Vagina (tissue), 2 donors: ENCODE data around the gene SPTLC1. TPM values are rescaled to one million over a fixed set of nuclear protein-coding genes. Genes with fewer than 3 reads are reported as not detected.

Experiments
- DNase-seq, 2 donors: peaks; one replicate each; pipeline ENCODE4 v3.0.0-alpha.2; 2017; ENCODE audit errors: extremely low spot score in 2 of 2
- H3K27ac ChIP-seq: fragments of 200-600 bp; sonication (generic); one replicate; pipeline ENCODE4 v1.5.1; 2019
- H3K27me3 ChIP-seq: fragments of 200-600 bp; sonication (generic); one replicate; pipeline ENCODE4 v1.5.1; 2019
- H3K36me3 ChIP-seq, 2 donors: fragments of 200-600 bp; sonication (generic); one replicate each; pipeline ENCODE4 v1.5.1; 2017 to 2019
- H3K4me1 ChIP-seq: fragments of 200-600 bp; sonication (generic); one replicate; pipeline ENCODE4 v1.5.1; 2019
- H3K4me3 ChIP-seq, 2 donors: fragments of 200-600 bp; sonication (generic); 1 replicate in 1 of 2; 2 replicates in 1 of 2; pipeline ENCODE4 v1.5.1; 2016 to 2019
- H3K9me3 ChIP-seq: fragments of 200-600 bp; sonication (generic); one replicate; pipeline ENCODE4 v1.5.1; 2019
- POLR2A ChIP-seq, 2 donors: fragments of 450-650 bp; IDR thresholded peaks; one replicate each; pipeline ENCODE4 v1.6.1; 2017; ENCODE audit warnings: antibody characterized with exemption in 2 of 2, mild to moderate bottlenecking in 2 of 2, moderate library complexity in 2 of 2
- POLR2AphosphoS5 ChIP-seq, 2 donors: sonication (generic); formaldehyde crosslinking; IDR thresholded peaks; one replicate each; pipeline ENCODE4 v1.9.0; 2017; ENCODE audit warnings: antibody characterized with exemption in 2 of 2, mild to moderate bottlenecking in 2 of 2, low read depth in 1 of 2; ENCODE audit not compliant: insufficient read depth in 1 of 2
- intact Hi-C: fragments of 100-400 bp; cut with DNase I; formaldehyde crosslinking; loops from one replicate; pipeline ENCODE4 v1.15.1; 2023
- total RNA-seq: library from RNA; depleted of rRNA; stranded (reverse); fragments of >200 nt; gene quantifications from one replicate; pipeline ENCODE4 v1.2.3, GENCODE V29; 2016
- TF ChIP-seq, protein P1 (sequence below), 3 experiments: fragments of 450-650 bp in 2 of 3; fragments of 200-600 bp in 1 of 3; sonication (generic) in 1 of 3; IDR thresholded peaks; one replicate each; pipeline ENCODE4 v1.5.1; 2017 to 2019; ENCODE audit warnings: antibody characterized with exemption in 3 of 3, mild to moderate bottlenecking in 2 of 3, moderate library complexity in 2 of 3

The SPTLC1 gene
- total RNA-seq, 1 donor from 2014 or later = 68.5 TPM

DNA sequence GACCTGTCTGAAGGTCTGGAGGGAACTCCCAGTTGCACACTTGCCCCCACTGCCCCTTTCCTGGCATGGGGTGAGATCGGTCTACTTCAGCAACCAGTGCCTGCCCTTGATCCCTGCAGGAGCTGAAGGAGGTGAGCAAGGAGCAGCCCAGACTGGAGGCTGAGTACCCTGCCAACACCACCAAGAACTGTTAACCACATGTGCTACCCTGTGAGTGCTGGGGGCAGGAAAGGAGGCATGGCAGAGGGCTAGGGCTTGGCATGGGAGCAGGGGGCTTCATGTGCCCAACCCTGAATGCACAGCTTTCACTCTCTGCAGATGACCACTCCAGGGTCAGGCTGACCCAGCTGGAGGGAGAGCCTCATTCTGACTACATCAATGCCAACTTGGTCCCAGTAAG lies 17.3 kb upstream of the SPTLC1 start:
- intact Hi-C loops = loop anchor here (10.0 kb wide), 1 partner anchor 162 kb away; the partner anchor contains the start of gene IARS1
- no peaks in the 10 kb centered on the region for H3K27me3 ChIP-seq

DNA sequence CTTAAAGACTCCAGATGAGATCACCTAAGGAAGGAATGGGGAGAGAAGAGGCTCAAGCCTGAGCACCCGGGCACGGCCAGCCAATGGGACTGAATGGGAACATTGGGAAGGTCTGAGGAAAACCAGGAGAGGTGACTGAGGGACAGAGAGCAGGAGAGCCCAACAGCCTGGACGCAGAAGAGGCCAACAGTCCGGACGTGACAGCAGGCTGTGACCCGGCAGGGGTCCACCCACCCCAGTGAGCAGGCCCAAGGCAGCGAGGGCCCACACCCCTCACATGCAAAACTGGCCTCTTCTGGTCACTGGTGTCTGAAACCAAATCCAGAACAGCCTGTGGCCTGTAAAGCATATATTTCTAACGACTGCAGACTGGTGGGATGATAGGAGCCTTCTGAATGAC lies 7.6 kb upstream of the SPTLC1 start:
- no peaks in the 10 kb centered on the region for H3K36me3 ChIP-seq
- intact Hi-C loops = no loop called here
- TF ChIP-seq POLR2A (IDR thresholded peaks at IDR 0.05) = no peak
- no peak for TF ChIP-seq POLR2AphosphoS5 (IDR thresholded peaks at IDR 0.05; ENCODE audit: insufficient read depth in 1 of 2, low read depth in 1 of 2)
- TF ChIP-seq, protein P1, sequence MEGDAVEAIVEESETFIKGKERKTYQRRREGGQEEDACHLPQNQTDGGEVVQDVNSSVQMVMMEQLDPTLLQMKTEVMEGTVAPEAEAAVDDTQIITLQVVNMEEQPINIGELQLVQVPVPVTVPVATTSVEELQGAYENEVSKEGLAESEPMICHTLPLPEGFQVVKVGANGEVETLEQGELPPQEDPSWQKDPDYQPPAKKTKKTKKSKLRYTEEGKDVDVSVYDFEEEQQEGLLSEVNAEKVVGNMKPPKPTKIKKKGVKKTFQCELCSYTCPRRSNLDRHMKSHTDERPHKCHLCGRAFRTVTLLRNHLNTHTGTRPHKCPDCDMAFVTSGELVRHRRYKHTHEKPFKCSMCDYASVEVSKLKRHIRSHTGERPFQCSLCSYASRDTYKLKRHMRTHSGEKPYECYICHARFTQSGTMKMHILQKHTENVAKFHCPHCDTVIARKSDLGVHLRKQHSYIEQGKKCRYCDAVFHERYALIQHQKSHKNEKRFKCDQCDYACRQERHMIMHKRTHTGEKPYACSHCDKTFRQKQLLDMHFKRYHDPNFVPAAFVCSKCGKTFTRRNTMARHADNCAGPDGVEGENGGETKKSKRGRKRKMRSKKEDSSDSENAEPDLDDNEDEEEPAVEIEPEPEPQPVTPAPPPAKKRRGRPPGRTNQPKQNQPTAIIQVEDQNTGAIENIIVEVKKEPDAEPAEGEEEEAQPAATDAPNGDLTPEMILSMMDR (IDR thresholded peaks at IDR 0.05) = no peak
- no peak for DNase-seq
- H3K9me3 ChIP-seq = no peaks in the 10 kb centered on the region
- H3K4me1 ChIP-seq = no peaks in the 10 kb centered on the region
- H3K27ac ChIP-seq = no peak overlapping the region
- no peak overlapping the region for H3K4me3 ChIP-seq
- no peaks in the 10 kb centered on the region for H3K27me3 ChIP-seq

More for the DNA sequence above, 17.3 kb upstream of the SPTLC1 start:
- TF ChIP-seq POLR2A (IDR thresholded peaks at IDR 0.05) (no peak), POLR2AphosphoS5 (IDR thresholded peaks at IDR 0.05; ENCODE audit: insufficient read depth in 1 of 2, low read depth in 1 of 2) (no peak)
- TF ChIP-seq, protein P1 (IDR thresholded peaks at IDR 0.05) = no peak
- Histone ChIP-seq H3K36me3 (no peaks in the 10 kb centered on the region), H3K4me3 (no peak overlapping the region), H3K4me1 (peaks cover 12% of the 10 kb centered on the region), H3K27ac (no peak overlapping the region), H3K9me3 (no peaks in the 10 kb centered on the region)
- DNase-seq = no peak

GRCh38 chr9:92122061-92122460 lies 6.8 kb upstream of the SPTLC1 start:
- TF ChIP-seq, protein P1 (IDR thresholded peaks at IDR 0.05) = no peak
- no peak for TF ChIP-seq POLR2AphosphoS5 (IDR thresholded peaks at IDR 0.05; ENCODE audit: insufficient read depth in 1 of 2, low read depth in 1 of 2)
- no peak for TF ChIP-seq POLR2A (IDR thresholded peaks at IDR 0.05)
- Histone ChIP-seq H3K4me3 (no peak overlapping the region), H3K9me3 (no peaks in the 10 kb centered on the region), H3K27me3 (no peaks in the 10 kb centered on the region), H3K27ac (no peak overlapping the region), H3K4me1 (no peaks in the 10 kb centered on the region), H3K36me3 (no peaks in the 10 kb centered on the region)
- intact Hi-C loops = no loop called here
- DNase-seq = no peak

DNA sequence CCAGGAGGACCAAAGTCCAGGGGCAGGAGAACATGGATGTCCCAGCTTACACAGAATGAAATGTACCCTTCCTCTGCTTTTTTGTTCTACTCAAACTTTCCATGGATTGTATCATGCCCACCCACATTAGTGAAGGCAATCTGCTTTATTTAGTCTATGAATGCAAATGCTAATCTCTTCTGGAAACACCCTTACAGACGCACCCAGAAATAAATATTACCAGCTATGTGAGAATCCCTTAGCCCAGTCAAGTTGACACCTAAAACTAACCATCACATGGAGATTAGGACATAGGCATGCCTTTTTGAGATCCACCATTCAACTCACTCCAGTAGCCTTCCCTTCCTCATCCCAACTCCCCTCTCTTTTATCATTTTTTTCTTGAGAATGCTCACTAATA lies 6.1 kb upstream of the SPTLC1 start:
- no peak for DNase-seq
- Histone ChIP-seq H3K4me1 (no peaks in the 10 kb centered on the region), H3K4me3 (no peak overlapping the region), H3K9me3 (no peaks in the 10 kb centered on the region), H3K36me3 (no peaks in the 10 kb centered on the region), H3K27me3 (no peaks in the 10 kb centered on the region), H3K27ac (no peak overlapping the region)
- intact Hi-C loops = no loop called here
- no peak for TF ChIP-seq POLR2AphosphoS5 (IDR thresholded peaks at IDR 0.05; ENCODE audit: insufficient read depth in 1 of 2, low read depth in 1 of 2)
- TF ChIP-seq, protein P1 (IDR thresholded peaks at IDR 0.05) = no peak
- no peak for TF ChIP-seq POLR2A (IDR thresholded peaks at IDR 0.05)

DNA sequence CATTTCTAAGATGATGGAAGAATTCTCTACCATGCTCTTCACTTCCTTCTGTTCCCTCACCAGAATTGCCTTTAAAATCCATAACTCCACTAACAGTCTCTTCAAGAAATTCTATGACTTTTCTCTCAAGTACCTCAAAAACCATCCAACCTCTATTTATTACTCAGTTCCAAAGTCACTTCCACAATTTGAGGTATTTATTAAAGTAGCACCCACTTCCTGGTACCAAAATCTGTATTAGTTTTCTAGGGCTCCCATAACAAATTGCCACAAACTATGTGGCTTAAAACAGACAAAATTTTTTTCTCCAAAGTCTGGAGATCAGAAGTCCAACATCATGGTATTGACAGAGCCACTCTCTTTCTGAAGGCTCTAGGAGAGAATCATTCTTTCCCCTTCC lies 4.9 kb upstream of the SPTLC1 start:
- no peaks in the 10 kb centered on the region for H3K9me3 ChIP-seq

More for the DNA sequence above, 4.9 kb upstream of the SPTLC1 start:
- Histone ChIP-seq H3K36me3 (no peaks in the 10 kb centered on the region), H3K4me3 (no peak overlapping the region), H3K27me3 (no peaks in the 10 kb centered on the region), H3K4me1 (no peaks in the 10 kb centered on the region), H3K27ac (no peak overlapping the region)
- no peak for DNase-seq
- intact Hi-C loops = no loop called here
- TF ChIP-seq, protein P1 (IDR thresholded peaks at IDR 0.05) = no peak
- no peak for TF ChIP-seq POLR2A (IDR thresholded peaks at IDR 0.05)
- no peak for TF ChIP-seq POLR2AphosphoS5 (IDR thresholded peaks at IDR 0.05; ENCODE audit: insufficient read depth in 1 of 2, low read depth in 1 of 2)
